ENCODE data around the gene RALGDS.

Gene RALGDS

GRCh38 chr9:133158695-133159094 lies 37.7 kb upstream of the RALGDS start:
- H3K4me3 Mint-ChIP-seq: no peak overlapping the region
- no peak for DNase-seq
- no peak overlapping the region for H3K27ac Mint-ChIP-seq
- peaks cover 1% of the 10 kb centered on the region for H3K4me1 Mint-ChIP-seq
- H3K36me3 Mint-ChIP-seq (ENCODE audit: low read depth): peaks cover 2% of the 10 kb centered on the region
- no peak for ATAC-seq
- peaks cover 2% of the 10 kb centered on the region for H3K27me3 Mint-ChIP-seq
- H3K9me3 Mint-ChIP-seq: no peaks in the 10 kb centered on the region

GRCh38 chr9:133155156-133155555 lies 34.1 kb upstream of the RALGDS start:
- DNase-seq (no peak), ATAC-seq (no peak)
- H3K4me1 Mint-ChIP-seq: no peaks in the 10 kb centered on the region
- no peak overlapping the region for H3K27ac Mint-ChIP-seq
- no peaks in the 10 kb centered on the region for H3K9me3 Mint-ChIP-seq
- no peaks in the 10 kb centered on the region for H3K36me3 Mint-ChIP-seq (ENCODE audit: low read depth)
- H3K27me3 Mint-ChIP-seq: no peaks in the 10 kb centered on the region
- H3K4me3 Mint-ChIP-seq: no peak overlapping the region

- Mint-ChIP-seq H3K36me3 (ENCODE audit: low read depth) (no peaks in the 10 kb centered on the region), H3K27me3 (no peaks in the 10 kb centered on the region), H3K27ac (no peak overlapping the region), H3K4me3 (no peak overlapping the region), H3K9me3 (no peaks in the 10 kb centered on the region), H3K4me1 (peaks cover 3% of the 10 kb centered on the region)
- DNase-seq (no peak), ATAC-seq (no peak)
Measured at GRCh38 chr9:133154097-133154989, 33.3 kb upstream of the RALGDS start.

DNA sequence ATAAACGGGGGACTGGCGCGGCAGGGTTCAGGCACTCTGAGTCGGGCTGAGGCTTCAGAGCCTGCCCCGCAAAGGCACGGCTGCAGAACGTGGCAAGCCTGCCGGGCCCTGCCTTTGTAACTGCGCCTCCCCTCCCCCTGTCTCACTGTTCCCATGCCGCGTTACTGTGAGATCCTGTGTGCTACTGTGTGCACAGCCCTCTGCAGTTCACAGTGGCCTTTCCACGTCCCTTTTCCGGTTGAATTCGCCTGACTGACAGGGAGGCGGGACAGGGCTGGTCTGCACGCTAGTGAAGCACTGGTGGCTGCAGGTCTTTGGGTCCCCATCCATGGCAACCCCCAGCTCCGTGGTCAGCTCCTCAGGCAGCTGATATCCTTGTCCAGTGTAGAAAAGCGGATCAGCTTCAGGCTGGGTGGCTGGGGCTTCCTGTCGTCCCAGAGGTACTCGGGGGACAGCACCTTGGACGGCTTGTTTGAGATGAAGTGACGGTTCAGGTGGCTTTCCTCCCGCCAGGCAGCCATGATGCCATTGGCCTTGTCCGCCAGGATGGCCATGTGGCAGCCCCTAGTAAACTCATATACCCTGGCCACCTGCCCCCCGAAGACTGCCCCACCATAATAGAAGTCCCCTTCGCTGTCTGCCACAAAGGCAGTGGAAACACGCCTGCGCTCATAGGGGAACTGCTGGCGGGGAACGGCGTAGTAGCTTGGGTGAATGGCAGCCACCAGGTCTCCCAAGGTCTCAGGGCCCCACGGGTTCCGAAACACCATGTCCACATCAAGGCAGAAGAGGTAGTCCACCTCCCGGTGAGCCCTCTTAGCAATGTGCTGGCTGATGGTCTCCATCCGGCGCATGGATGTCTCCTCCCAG lies 32.4 kb upstream of the RALGDS start:
- no peaks in the 10 kb centered on the region for H3K9me3 Mint-ChIP-seq
- DNase-seq: no peak
- H3K27me3 Mint-ChIP-seq: no peaks in the 10 kb centered on the region
- peaks cover 3% of the 10 kb centered on the region for H3K4me1 Mint-ChIP-seq
- ATAC-seq: no peak
- no peaks in the 10 kb centered on the region for H3K36me3 Mint-ChIP-seq (ENCODE audit: low read depth)
- H3K4me3 Mint-ChIP-seq: no peak overlapping the region
- H3K27ac Mint-ChIP-seq: no peak overlapping the region

GRCh38 chr9:133151601-133152525 lies 30.8 kb upstream of the RALGDS start:
- Mint-ChIP-seq H3K9me3 (no peaks in the 10 kb centered on the region), H3K27ac (no peak overlapping the region), H3K4me3 (no peak overlapping the region), H3K27me3 (no peaks in the 10 kb centered on the region), H3K4me1 (peaks cover 13% of the 10 kb centered on the region), H3K36me3 (ENCODE audit: low read depth) (no peaks in the 10 kb centered on the region)
- DNase-seq (no peak), ATAC-seq (no peak)

DNA sequence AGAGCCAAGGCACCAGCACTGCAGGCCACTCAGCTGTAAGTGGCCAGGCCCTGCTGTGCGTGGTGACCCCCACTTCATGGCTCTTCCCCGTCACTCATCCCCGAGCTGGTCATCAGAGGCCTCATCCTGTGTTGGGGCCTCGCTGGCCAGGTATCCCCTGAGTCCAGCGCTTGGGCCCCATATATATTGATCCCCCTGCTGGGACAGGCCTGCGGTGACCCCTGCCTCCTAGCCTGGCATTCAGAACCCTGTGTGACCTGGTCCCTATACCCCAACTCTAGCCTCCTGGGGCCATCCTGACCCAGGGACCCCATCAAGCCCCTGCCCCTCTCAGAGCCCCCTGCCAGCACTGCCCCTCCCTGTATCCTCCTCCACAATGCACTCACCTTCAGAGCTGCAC lies 30.0 kb upstream of the RALGDS start:
- ATAC-seq (no peak), DNase-seq (no peak)
- H3K27me3 Mint-ChIP-seq: no peaks in the 10 kb centered on the region
- no peaks in the 10 kb centered on the region for H3K9me3 Mint-ChIP-seq
- H3K4me3 Mint-ChIP-seq: no peak overlapping the region
- H3K36me3 Mint-ChIP-seq (ENCODE audit: low read depth): no peaks in the 10 kb centered on the region
- H3K27ac Mint-ChIP-seq: peak overlapping the region; percentile 67
- peaks cover 18% of the 10 kb centered on the region for H3K4me1 Mint-ChIP-seq

- no peaks in the 10 kb centered on the region for H3K36me3 Mint-ChIP-seq (ENCODE audit: low read depth)
- peak overlapping the region; percentile 70 for H3K4me3 Mint-ChIP-seq
- peak overlapping the region; percentile 82 for H3K27ac Mint-ChIP-seq
- ATAC-seq: peak; percentile 78
- H3K9me3 Mint-ChIP-seq: no peaks in the 10 kb centered on the region
- peak; percentile 87 for DNase-seq
- no peaks in the 10 kb centered on the region for H3K27me3 Mint-ChIP-seq
- H3K4me1 Mint-ChIP-seq: peaks cover 35% of the 10 kb centered on the region
Measured at GRCh38 chr9:133149130-133150015, 28.3 kb upstream of the RALGDS start.

DNA sequence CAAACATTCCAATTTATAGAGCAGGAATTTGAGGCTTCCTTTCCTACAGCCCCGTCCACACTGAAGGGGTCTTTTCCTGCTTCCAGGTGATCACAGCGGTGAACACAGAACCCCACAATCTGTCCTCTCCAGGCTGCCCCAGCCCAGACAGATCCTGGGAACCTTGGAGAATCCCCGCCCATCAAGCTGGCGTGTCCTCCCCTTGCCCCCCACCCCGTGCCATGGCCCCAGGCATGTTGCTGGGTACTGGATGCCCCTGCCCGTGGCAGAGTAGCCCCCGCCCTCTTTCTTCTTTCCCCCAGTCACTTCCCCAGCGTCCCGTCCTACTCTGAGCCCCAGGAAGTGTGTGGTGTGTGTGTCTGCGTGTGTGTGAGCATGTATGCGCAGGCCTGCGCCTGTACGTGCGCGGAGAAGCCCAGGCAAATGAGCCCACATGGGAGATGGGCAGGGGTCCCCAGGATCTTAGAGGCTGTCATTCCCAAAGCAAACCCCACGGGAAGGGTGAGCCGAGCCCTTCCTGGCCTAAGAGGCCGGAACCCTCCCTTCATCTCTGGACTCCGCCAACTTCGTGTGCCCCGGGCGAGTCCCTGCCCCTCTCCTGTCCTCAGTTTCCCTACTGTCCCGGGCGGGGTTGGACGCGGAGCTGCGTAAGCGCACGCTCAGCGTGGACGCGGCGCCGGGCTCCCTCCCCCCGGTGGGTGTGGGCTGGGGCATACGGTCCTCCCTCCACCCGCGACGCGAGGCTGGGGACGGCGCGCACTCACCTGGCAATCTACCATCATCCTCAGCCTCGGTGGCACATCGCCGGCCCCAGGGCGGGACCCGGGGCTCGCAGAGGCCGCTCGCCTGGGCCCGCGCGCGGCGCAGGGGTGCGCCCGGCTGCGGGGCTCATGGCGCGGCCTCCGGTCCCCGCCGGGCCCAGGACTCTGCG lies 27.4 kb upstream of the RALGDS start:
- Mint-ChIP-seq H3K27me3 (no peaks in the 10 kb centered on the region), H3K9me3 (no peaks in the 10 kb centered on the region), H3K36me3 (ENCODE audit: low read depth) (no peaks in the 10 kb centered on the region), H3K4me1 (peaks cover 42% of the 10 kb centered on the region), H3K4me3 (peak overlapping the region; percentile 92), H3K27ac (peak overlapping the region; percentile 90)
- ATAC-seq (peak; percentile 12), DNase-seq (peak; percentile 62)

- H3K4me3 Mint-ChIP-seq: peak overlapping the region; percentile 92
- H3K4me1 Mint-ChIP-seq: peaks cover 50% of the 10 kb centered on the region
- peak overlapping the region; percentile 90 for H3K27ac Mint-ChIP-seq
- no peaks in the 10 kb centered on the region for H3K27me3 Mint-ChIP-seq
- peak; percentile 90 for DNase-seq
- no peaks in the 10 kb centered on the region for H3K9me3 Mint-ChIP-seq
- H3K36me3 Mint-ChIP-seq (ENCODE audit: low read depth): no peaks in the 10 kb centered on the region
- no peak for ATAC-seq
Measured at GRCh38 chr9:133147412-133148198, 26.6 kb upstream of the RALGDS start.

GRCh38 chr9:133146746-133147411 lies 25.8 kb upstream of the RALGDS start:
- peaks cover 57% of the 10 kb centered on the region for H3K4me1 Mint-ChIP-seq
- DNase-seq: no peak
- H3K9me3 Mint-ChIP-seq: no peaks in the 10 kb centered on the region
- H3K27ac Mint-ChIP-seq: no peak overlapping the region
- H3K36me3 Mint-ChIP-seq (ENCODE audit: low read depth): no peaks in the 10 kb centered on the region
- H3K4me3 Mint-ChIP-seq: peak overlapping the region; percentile 92
- H3K27me3 Mint-ChIP-seq: no peaks in the 10 kb centered on the region
- ATAC-seq: no peak

- no peaks in the 10 kb centered on the region for H3K27me3 Mint-ChIP-seq
- DNase-seq: no peak
- peak overlapping the region; percentile 85 for H3K27ac Mint-ChIP-seq
- H3K4me1 Mint-ChIP-seq: peaks cover 70% of the 10 kb centered on the region
- H3K9me3 Mint-ChIP-seq: no peaks in the 10 kb centered on the region
- H3K4me3 Mint-ChIP-seq: peak overlapping the region; percentile 71
- H3K36me3 Mint-ChIP-seq (ENCODE audit: low read depth): no peaks in the 10 kb centered on the region
- no peak for ATAC-seq
Measured at GRCh38 chr9:133144904-133145851, 24.1 kb upstream of the RALGDS start.

All from activated naive CD8-positive, alpha-beta T cell treated with anti-CD3 and anti-CD28 coated beads, Interleukin-2, amount 50 U/mL, for 24 hours (primary cell).